ENCODE measurements around the gene CAPZB. TPM values are rescaled to one million over a fixed set of nuclear protein-coding genes. Genes with fewer than 3 reads are reported as not detected.

Gene CAPZB
- total and polyA plus RNA-seq, 5 experiments from 2014 or later = 268 to 592 (median 475) TPM

DNA sequence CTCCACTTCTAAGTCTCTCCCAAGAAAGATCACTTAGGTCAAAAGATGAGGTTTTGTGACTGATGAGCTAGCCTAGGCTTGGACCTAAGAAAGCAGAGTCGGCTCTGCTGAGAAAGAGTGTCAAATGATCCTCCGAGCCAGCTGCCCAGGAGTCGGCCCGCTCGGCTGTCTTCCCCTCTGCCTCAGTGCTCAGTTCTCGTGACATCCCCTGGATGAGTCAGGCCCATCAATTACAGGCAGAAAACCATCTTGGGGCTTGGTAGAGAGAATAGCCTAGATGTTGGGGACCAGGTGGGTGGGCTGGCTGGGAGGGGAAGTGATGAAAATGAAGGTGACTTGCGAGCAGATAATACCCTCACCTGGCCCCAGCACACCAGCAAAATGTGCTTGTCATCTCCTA, 112.7 kb downstream of the CAPZB start:
- no peaks in the 10 kb centered on the region for H3K9me3 Mint-ChIP-seq
- H3K27me3 Mint-ChIP-seq = no peaks in the 10 kb centered on the region
- peaks cover 11 to 60% (median 26%) of the 10 kb centered on the region in 4 donors for H3K4me1 Mint-ChIP-seq
- POLR2A ChIA-PET = no interaction called here
- ATAC-seq (no peak), DNase-seq (no peak)
- peaks cover 0 to 59% (median 1%) of the 10 kb centered on the region in 3 donors for H3K36me3 Mint-ChIP-seq
- peak overlapping the region in 4 of 10 donors; percentile 28 to 66 (median 38) for H3K27ac Mint-ChIP-seq
- H3K4me3 Mint-ChIP-seq = no peak overlapping the region

- peak overlapping the region in 3 of 10 donors; percentile 17 to 28 (median 22) for H3K27ac Mint-ChIP-seq
- ATAC-seq (no peak), DNase-seq (no peak)
- H3K27me3 Mint-ChIP-seq = no peaks in the 10 kb centered on the region
- no peak overlapping the region for H3K4me3 Mint-ChIP-seq
- POLR2A ChIA-PET = no interaction called here
- H3K36me3 Mint-ChIP-seq = peaks cover 0 to 56% (median 0%) of the 10 kb centered on the region in 3 donors
- no peaks in the 10 kb centered on the region for H3K9me3 Mint-ChIP-seq
- H3K4me1 Mint-ChIP-seq = peaks cover 11 to 63% (median 26%) of the 10 kb centered on the region in 4 donors
These were observed 113.2 kb downstream of the CAPZB start for GRCh38 chr1:19372136-19372514.

DNA sequence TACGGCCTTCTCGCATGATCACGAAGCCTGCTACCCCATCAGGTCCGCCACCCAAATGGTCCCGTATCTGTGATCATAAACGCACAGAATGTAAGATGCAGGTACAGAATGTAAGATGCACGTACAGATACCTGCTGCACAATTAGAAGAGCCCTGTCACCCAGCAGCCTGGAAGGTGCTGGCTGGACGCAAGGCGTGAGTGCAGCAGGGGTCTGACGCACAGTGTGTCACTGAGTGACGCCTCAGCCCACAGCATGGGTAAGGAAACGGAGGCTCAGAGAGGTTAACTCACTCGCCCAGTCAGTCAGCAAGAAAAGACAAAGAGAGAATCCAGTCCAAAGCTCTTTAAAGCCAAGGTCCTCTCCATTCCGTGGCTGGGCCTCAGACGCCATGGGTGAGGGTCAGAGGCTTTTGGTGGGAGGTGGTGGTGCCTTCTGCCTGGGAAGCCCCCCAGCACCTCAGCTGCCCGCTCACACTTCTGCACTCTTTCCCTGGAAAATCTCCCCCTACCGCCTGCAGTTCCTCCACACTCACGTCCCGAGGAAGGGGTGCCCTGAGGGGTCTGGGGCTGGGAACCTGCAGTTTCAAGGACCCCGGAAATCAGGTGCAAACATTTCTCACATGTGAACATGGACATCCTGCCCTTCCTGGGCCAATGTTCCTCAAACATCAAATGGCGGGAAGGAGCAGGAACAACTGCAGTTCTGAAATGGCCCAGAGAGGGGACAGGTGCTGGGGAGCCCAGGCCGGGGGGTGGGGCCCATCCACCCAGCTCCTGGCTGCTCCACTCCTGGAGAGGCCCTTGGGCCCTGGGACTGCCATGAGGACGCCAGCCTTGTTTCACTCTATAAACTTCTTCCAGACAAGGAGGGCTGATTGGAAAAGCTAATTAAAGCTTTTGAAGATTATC, 113.9 kb downstream of the CAPZB start:
- POLR2A ChIA-PET = no interaction called here
- Mint-ChIP-seq H3K36me3 (peaks cover 0 to 54% (median 0%) of the 10 kb centered on the region in 3 donors), H3K27me3 (no peaks in the 10 kb centered on the region), H3K9me3 (no peaks in the 10 kb centered on the region), H3K4me1 (peaks cover 11 to 69% (median 26%) of the 10 kb centered on the region in 4 donors), H3K27ac (peak overlapping the region in 6 of 10 donors; percentile 15 to 85 (median 72)), H3K4me3 (no peak overlapping the region)
- no peak for DNase-seq
- no peak for ATAC-seq

GRCh38 chr1:19370453-19371170, 114.7 kb downstream of the CAPZB start:
- Mint-ChIP-seq H3K4me3 (peak overlapping the region in 1 of 10 donors; percentile 22), H3K27me3 (no peaks in the 10 kb centered on the region), H3K36me3 (peaks cover 0 to 51% (median 0%) of the 10 kb centered on the region in 3 donors), H3K9me3 (no peaks in the 10 kb centered on the region), H3K4me1 (peaks cover 13 to 69% (median 25%) of the 10 kb centered on the region in 4 donors), H3K27ac (peak overlapping the region; percentile 48 to 85 (median 71))
- ATAC-seq = no peak
- POLR2A ChIA-PET = no interaction called here
- DNase-seq = no peak

- H3K36me3 Mint-ChIP-seq = peaks cover 0 to 54% (median 0%) of the 10 kb centered on the region in 3 donors
- peak overlapping the region in 2 of 10 donors; percentile 2 to 6 for H3K4me3 Mint-ChIP-seq
- peak in 1 of 2 donors; percentile 6 for ATAC-seq
These were observed 115.8 kb downstream of the CAPZB start for GRCh38 chr1:19369396-19370090.

GRCh38 chr1:19368964-19369363, 116.4 kb downstream of the CAPZB start:
- no peak for DNase-seq
- peak overlapping the region; percentile 16 to 86 (median 62) for H3K27ac Mint-ChIP-seq
- POLR2A ChIA-PET = no interaction called here
- H3K4me1 Mint-ChIP-seq = peaks cover 16 to 76% (median 27%) of the 10 kb centered on the region in 4 donors
- no peaks in the 10 kb centered on the region for H3K9me3 Mint-ChIP-seq
- ATAC-seq = peak; percentile 16 to 33
- no peak overlapping the region for H3K4me3 Mint-ChIP-seq
- H3K27me3 Mint-ChIP-seq = no peaks in the 10 kb centered on the region
- peaks cover 0 to 51% (median 0%) of the 10 kb centered on the region in 3 donors for H3K36me3 Mint-ChIP-seq

More at GRCh38 chr1:19369396-19370090, 115.8 kb downstream of the CAPZB start:
- POLR2A ChIA-PET = no interaction called here
- H3K27me3 Mint-ChIP-seq = no peaks in the 10 kb centered on the region
- no peaks in the 10 kb centered on the region for H3K9me3 Mint-ChIP-seq
- H3K27ac Mint-ChIP-seq = peak overlapping the region in 9 of 10 donors; percentile 27 to 85 (median 62)
- peaks cover 18 to 75% (median 23%) of the 10 kb centered on the region in 4 donors for H3K4me1 Mint-ChIP-seq
- DNase-seq = no peak

- H3K36me3 Mint-ChIP-seq = peaks cover 0 to 53% (median 0%) of the 10 kb centered on the region in 3 donors
- DNase-seq = no peak
- ATAC-seq = no peak
- POLR2A ChIA-PET = no interaction called here
- peaks cover 22 to 81% (median 31%) of the 10 kb centered on the region in 4 donors for H3K4me1 Mint-ChIP-seq
- no peak overlapping the region for H3K4me3 Mint-ChIP-seq
- no peaks in the 10 kb centered on the region for H3K9me3 Mint-ChIP-seq
- peak overlapping the region in 5 of 10 donors; percentile 46 to 75 (median 56) for H3K27ac Mint-ChIP-seq
- H3K27me3 Mint-ChIP-seq = no peaks in the 10 kb centered on the region
These were observed 117.3 kb downstream of the CAPZB start for GRCh38 chr1:19368050-19368449.

- H3K27ac Mint-ChIP-seq = peak overlapping the region in 7 of 10 donors; percentile 56 to 88 (median 69)
- H3K27me3 Mint-ChIP-seq = no peaks in the 10 kb centered on the region
- H3K4me1 Mint-ChIP-seq = peaks cover 22 to 82% (median 32%) of the 10 kb centered on the region in 4 donors
- no peaks in the 10 kb centered on the region for H3K9me3 Mint-ChIP-seq
- H3K36me3 Mint-ChIP-seq = peaks cover 0 to 50% (median 0%) of the 10 kb centered on the region in 3 donors
- H3K4me3 Mint-ChIP-seq = no peak overlapping the region
- ATAC-seq = no peak
- POLR2A ChIA-PET = interaction anchor here (0.5 kb wide), 1 partner anchor 22 kb away, joined by 4 read pairs; no protein-coding TSS in a partner anchor
- DNase-seq = no peak
These were observed 117.7 kb downstream of the CAPZB start for GRCh38 chr1:19367584-19368041.

DNA sequence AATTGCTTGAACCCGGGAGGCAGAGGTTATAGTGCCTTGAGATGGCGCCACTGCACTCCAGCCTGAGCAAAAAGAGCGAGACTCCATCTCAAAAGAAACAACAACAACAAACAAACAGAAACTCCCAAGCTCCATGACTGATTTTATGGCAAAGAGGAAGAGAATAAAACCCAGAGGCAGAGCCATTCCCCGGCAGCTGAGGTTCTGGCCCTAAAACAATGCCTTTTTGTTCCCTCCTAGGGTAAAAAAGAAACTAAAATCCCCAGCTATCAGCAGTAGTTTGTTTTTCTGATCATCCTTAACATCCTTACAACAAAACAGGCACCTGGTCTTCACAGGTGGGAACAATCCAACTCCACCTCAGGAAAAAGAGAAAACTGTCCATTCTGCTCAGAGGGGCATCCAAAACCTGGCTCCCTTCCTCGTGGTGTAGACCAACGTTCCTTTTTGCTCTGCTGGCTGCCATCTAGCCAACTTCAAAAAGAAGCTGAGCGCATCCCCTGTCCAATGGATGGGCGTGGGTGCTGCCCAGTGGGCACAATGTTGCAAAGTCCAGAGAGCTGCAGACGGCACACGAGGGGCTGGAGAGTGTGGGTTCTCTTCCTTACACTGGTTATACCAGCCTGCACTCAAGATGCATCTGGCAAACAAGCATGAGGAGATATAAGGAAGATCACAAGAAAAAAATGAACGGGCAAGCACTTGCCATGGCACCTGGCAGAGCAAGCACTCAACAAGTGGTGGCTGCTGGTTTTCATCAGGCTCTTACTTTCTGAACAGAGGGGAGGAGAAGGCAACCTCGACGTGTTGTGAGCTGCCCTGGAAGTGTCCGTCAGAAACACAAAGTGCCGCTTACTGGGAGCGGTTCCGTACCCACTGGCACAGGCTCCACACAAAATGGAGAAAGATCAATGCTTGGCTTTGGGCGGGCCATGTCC, 118.5 kb downstream of the CAPZB start:
- no peak for ATAC-seq
- DNase-seq = no peak
- Mint-ChIP-seq H3K27me3 (no peaks in the 10 kb centered on the region), H3K36me3 (peaks cover 0 to 45% (median 0%) of the 10 kb centered on the region in 3 donors), H3K27ac (peak overlapping the region; percentile 55 to 93 (median 70)), H3K4me1 (peaks cover 22 to 82% (median 32%) of the 10 kb centered on the region in 4 donors), H3K4me3 (no peak overlapping the region), H3K9me3 (no peaks in the 10 kb centered on the region)
- POLR2A ChIA-PET = interaction anchor here (0.5 kb wide), 1 partner anchor 21 kb away, joined by 4 read pairs; no protein-coding TSS in a partner anchor

- ATAC-seq (no peak), DNase-seq (no peak)
- Mint-ChIP-seq H3K27ac (peak overlapping the region in 3 of 10 donors; percentile 38 to 67 (median 49)), H3K9me3 (no peaks in the 10 kb centered on the region), H3K4me3 (no peak overlapping the region), H3K27me3 (no peaks in the 10 kb centered on the region), H3K36me3 (peaks cover 0 to 42% (median 0%) of the 10 kb centered on the region in 3 donors), H3K4me1 (peaks cover 26 to 85% (median 38%) of the 10 kb centered on the region in 4 donors)
- POLR2A ChIA-PET = no interaction called here
These were observed 119.6 kb downstream of the CAPZB start for GRCh38 chr1:19365721-19366120.

DNA sequence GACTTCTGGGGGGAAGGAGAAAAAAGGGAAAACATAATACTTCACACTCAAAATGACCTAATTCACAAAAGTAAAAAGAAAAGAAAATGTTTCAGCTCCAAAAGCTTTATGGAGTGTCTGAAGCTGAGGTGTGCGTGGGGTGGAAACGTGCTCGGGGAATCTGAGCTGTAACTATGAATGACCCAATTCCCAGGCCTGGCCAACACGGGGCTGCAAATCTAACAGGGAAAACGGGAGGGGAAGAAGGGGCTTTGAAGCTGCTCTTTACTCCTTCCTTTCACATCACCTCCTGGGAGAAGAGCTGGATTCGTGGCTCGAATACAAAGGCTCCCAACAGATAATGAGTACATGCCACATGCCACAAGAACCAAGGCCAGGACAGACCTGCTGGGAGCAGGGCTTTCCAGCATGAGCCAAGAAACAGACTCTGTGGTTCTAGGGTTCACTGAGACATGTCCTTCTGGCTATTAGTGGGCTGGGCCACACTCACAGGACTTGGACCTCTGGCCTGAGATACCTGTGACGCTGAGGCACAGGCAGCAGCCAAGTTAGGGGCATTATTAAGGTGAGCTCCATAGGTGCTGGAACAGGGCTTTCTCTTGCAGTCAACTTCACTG, 121.7 kb downstream of the CAPZB start:
- H3K9me3 Mint-ChIP-seq = no peaks in the 10 kb centered on the region
- POLR2A ChIA-PET = interaction anchor here (0.9 kb wide), 1 partner anchor 21 kb away, joined by 3 read pairs; no protein-coding TSS in a partner anchor
- H3K4me3 Mint-ChIP-seq = peak overlapping the region in 1 of 10 donors; percentile 14
- DNase-seq = no peak
- peak overlapping the region in 8 of 10 donors; percentile 5 to 64 (median 25) for H3K27ac Mint-ChIP-seq
- H3K27me3 Mint-ChIP-seq = no peaks in the 10 kb centered on the region
- H3K36me3 Mint-ChIP-seq = peaks cover 0 to 37% (median 0%) of the 10 kb centered on the region in 3 donors
- H3K4me1 Mint-ChIP-seq = peaks cover 26 to 84% (median 43%) of the 10 kb centered on the region in 4 donors
- ATAC-seq = no peak

All from naive thymus-derived CD8-positive, alpha-beta T cell (primary cell).